HUES64 (cell line): ENCODE results near the gene GTF2A2.
A peak's percentile ranks its signal among the peaks of the same experiment; 100 is the strongest.

Source experiments
- H3K27ac ChIP-seq: 2 replicates; pipeline ENCODE4 v1.7.0; 2013; ENCODE audit warnings: low read depth, low read length, inconsistent platforms
- H3K27me3 ChIP-seq: 2 replicates; pipeline ENCODE4 v1.6.1; 2013; ENCODE audit warnings: mild to moderate bottlenecking, low read length; ENCODE audit not compliant: insufficient read depth
- H3K36me3 ChIP-seq: 2 replicates; pipeline ENCODE4 v1.6.1; 2013; ENCODE audit warnings: mild to moderate bottlenecking, low read length; ENCODE audit not compliant: insufficient read depth
- H3K4me1 ChIP-seq: 2 replicates; pipeline ENCODE4 v1.6.1; 2013; ENCODE audit warnings: mild to moderate bottlenecking, low read length, moderate library complexity; ENCODE audit not compliant: insufficient read depth
- H3K4me3 ChIP-seq: 2 replicates; pipeline ENCODE4 v1.5.1; 2013; ENCODE audit warnings: mild to moderate bottlenecking, low read length, moderate library complexity
- H3K9ac ChIP-seq: 2 replicates; pipeline ENCODE4 v1.6.1; 2013; ENCODE audit warnings: mild to moderate bottlenecking, low read depth, low read length
- H3K9me3 ChIP-seq: 2 replicates; pipeline ENCODE4 v1.6.1; 2013; ENCODE audit warnings: low read depth, low read length; ENCODE audit not compliant: insufficient read depth
- WGBS: fragments of 150-250, 120-280 bp; methylation state at CpG from one replicate; pipeline ENCODE4 v1.1.7; 2013; ENCODE audit warnings: missing lambda C conversion rate; 5-methylcytosine and 5-hydroxymethylcytosine counted together

Gene GTF2A2

DNA sequence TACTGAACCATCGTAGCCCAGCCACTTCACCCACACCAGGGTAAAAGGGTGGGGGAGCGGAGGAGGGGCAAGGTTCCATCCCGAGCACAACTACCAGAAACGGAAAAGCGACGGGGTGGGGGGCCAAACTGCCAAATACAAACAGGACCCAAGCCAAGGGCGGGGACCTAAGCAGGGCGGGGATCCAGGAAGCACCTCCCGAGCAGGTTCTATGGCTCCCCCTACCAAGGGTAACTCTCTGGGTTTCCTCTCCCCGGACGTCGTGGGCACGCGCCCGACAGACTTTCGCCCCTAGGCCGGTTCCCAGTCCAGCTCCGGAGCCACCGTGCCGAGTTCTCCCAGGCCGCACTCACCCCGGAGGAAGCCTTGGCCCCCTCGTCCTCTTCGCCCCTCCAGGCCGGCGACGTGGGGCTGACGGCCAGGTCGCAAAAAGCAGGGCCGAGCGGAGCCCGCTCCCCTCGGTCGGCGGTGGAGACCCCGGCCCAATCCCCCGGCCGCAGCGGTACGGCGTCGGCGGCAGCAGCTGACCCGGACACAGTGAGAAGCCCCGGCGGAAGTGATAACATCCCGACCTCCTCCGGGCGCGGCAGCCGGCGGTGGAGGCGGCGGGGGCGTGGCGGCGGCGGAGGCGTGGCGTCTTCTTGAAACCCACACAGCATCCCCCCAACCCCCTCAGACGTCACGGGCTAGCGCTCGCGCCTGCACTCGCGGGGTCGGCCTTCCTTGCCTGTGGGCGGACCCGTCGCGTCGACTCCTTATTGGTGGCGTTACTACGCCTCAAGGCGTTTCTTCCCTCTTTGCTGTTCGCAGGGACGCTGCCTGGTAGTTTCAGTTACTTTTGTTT lies 31.7 kb upstream of the GTF2A2 start, which contains the start of gene BNIP2:
Gene BNIP2 (minus strand): TSS at position 539 of the 844 bp plus-strand sequence. CDS start 6,863 bp downstream, outside the sequence.
- H3K9me3 ChIP-seq: no peaks in the 10 kb centered on the region
- H3K9ac ChIP-seq: peak within 1 kb of the TSS; percentile 95
- H3K4me1 ChIP-seq: peaks cover 10% of the 10 kb centered on the region; the same call in 1 of the 2 replicates
- peaks cover 16% of the 10 kb centered on the region for H3K36me3 ChIP-seq
- peaks cover 11% of the 10 kb centered on the region for H3K27me3 ChIP-seq
- peak within 1 kb of the TSS; percentile 100 for H3K4me3 ChIP-seq
- peak within 1 kb of the TSS; percentile 99 for H3K27ac ChIP-seq
- under 1% methylated on average over 76 of the region's 78 CpGs for WGBS

DNA sequence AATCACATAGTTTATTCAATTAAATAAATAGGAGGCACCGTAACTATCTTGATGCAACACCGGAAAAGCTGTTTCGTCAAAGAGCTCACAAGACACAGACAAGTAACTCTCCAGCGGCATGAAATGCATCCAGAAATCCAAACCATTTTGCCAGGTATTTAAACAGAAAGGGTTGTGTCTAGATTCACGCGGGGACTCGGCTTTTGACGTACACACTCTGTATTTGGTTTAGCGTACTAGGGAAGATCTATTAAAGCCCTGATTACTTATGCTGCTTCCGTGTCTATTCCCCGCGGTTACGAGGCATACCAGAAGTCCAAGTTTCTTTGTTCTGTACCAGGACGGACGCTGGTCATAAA lies 31.1 kb upstream of the GTF2A2 start:
- Histone ChIP-seq H3K27me3 (peaks cover 11% of the 10 kb centered on the region), H3K9me3 (no peaks in the 10 kb centered on the region), H3K27ac (peak overlapping the region; percentile 99), H3K9ac (peak overlapping the region; percentile 95), H3K4me3 (peak overlapping the region; percentile 100), H3K36me3 (peaks cover 16% of the 10 kb centered on the region), H3K4me1 (peaks cover 10% of the 10 kb centered on the region; the same call in 1 of the 2 replicates)
- 2% methylated on average over 15 of the region's 15 CpGs for WGBS

DNA sequence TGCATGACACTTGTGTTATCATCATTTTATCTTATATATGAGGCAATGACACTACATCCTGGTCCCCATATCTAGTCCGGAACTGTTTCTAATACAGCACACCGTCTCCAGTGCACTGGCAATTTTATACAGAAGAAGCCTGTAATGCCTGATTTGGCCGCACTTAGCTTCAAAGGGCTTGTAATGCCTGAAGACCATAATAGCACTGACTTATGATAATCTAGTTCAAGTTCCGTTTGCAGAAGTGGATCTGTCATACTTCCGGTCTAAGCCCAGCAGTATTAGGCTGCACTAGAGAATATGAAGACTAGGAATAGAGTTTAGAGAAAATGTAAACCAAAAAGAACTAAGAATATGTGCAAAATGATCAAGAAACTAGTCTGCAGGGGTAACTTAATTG lies 30.5 kb upstream of the GTF2A2 start:
- no peak overlapping the region for H3K27ac ChIP-seq
- peaks cover 11% of the 10 kb centered on the region for H3K27me3 ChIP-seq
- H3K9ac ChIP-seq: peak overlapping the region; percentile 95
- 75% methylated on average over 5 of the region's 5 CpGs for WGBS
- peaks cover 20% of the 10 kb centered on the region for H3K36me3 ChIP-seq
- peak overlapping the region; percentile 100 for H3K4me3 ChIP-seq
- H3K4me1 ChIP-seq: peaks cover 10% of the 10 kb centered on the region; the same call in 1 of the 2 replicates
- H3K9me3 ChIP-seq: no peaks in the 10 kb centered on the region

DNA sequence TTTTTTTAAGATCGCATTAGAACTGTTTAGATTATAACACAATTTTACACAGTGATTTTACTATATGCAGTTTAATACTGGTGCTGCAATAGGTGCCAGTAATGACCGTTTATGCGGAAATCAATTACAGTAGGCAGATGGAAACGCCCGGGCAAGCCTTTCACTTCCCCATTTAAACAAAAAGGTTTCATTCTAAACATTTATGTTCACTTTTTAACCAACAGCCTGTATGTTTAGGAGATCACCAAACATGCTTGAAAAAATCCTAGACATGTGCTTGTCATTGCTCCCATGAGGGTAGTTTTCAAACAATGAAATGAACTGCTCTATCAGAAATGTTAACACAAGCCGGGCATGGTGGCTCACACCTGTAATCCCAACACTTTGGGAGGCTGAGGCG lies 29.1 kb upstream of the GTF2A2 start:
- no peak overlapping the region for H3K27ac ChIP-seq
- no peak overlapping the region for H3K9ac ChIP-seq
- 96% methylated on average over 7 of the region's 7 CpGs for WGBS

DNA sequence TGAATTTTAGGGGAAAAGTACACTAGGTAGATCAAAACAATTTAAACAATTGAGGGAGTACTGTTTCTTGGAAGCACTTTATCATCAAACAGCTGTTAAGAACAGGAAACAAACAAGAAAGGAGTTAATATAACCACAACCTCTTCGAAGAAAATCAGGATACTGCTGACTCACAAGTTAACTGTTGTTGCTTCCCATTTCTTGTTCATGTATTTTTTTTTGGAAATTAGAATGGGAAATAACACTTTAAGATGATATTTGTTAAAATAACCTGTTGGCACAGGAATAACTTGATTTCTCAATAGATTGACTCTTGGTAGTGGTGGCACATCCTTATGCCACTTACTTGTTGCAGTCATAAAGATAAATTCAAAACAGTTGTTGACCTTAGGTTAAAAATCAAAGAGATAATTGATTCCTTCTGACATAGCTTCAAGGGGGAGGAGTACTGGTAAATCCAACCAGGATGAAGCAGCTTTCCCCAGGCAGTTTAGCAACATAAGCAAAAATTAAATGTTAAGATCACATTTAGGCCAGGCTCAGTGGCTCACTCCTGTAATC lies 28.5 kb upstream of the GTF2A2 start:
- Histone ChIP-seq H3K4me3 (no peak overlapping the region), H3K27me3 (peaks cover 8% of the 10 kb centered on the region), H3K27ac (no peak overlapping the region), H3K4me1 (peaks cover 10% of the 10 kb centered on the region; the same call in 1 of the 2 replicates), H3K9ac (no peak overlapping the region), H3K9me3 (no peaks in the 10 kb centered on the region), H3K36me3 (peaks cover 41% of the 10 kb centered on the region)
- WGBS: 86% methylated on average over 1 of the region's 1 CpG

More for the DNA sequence above, 29.1 kb upstream of the GTF2A2 start:
- peaks cover 10% of the 10 kb centered on the region; the same call in 1 of the 2 replicates for H3K4me1 ChIP-seq
- no peak overlapping the region for H3K4me3 ChIP-seq
- H3K36me3 ChIP-seq: peaks cover 35% of the 10 kb centered on the region
- H3K27me3 ChIP-seq: peaks cover 11% of the 10 kb centered on the region
- H3K9me3 ChIP-seq: no peaks in the 10 kb centered on the region

DNA sequence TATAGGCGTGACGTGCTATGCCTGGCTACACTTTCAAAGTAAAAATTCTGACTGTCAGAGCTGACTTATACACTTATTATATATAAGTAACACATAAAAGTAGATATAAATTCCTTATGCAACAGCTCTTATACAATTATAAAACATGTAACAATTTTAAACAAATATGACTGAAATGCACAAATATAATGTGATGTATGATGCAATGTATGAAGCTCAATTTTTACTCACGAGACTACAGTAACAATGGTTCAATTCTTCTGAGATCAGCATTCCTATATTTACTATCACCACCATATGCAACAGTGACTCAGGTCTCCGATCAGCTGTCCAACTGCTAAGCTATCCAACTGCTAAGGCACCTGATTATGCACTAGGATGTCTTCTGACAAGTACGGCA lies 23.6 kb upstream of the GTF2A2 start:
- Histone ChIP-seq H3K4me3 (no peak overlapping the region), H3K36me3 (peaks cover 83% of the 10 kb centered on the region), H3K4me1 (no peaks in the 10 kb centered on the region), H3K27ac (no peak overlapping the region), H3K27me3 (no peaks in the 10 kb centered on the region), H3K9ac (no peak overlapping the region), H3K9me3 (no peaks in the 10 kb centered on the region)
- 82% methylated on average over 4 of the region's 5 CpGs for WGBS

DNA sequence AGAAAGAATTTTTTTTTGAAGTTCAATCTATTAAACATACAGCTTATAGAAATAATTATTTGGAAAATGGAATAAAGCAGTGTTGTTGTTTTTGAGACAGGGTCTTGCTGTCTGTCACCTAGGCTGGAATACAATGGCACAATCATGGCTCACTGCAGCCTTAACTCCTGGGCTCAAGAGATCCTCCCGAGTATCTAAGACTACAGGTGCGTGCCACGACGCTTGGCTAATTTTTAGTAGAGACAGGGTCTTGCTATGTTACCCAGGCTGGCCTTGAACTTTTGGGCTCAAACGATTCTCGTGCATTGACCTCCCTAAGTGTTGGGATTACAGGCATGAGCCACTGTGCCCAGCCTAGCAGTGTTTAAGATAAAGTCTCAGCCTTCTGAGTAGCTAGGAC lies 23.0 kb upstream of the GTF2A2 start:
- no peak overlapping the region for H3K4me3 ChIP-seq
- WGBS: 97% methylated on average over 6 of the region's 6 CpGs
- H3K9ac ChIP-seq: no peak overlapping the region
- H3K4me1 ChIP-seq: no peaks in the 10 kb centered on the region
- no peak overlapping the region for H3K27ac ChIP-seq
- H3K36me3 ChIP-seq: peaks cover 83% of the 10 kb centered on the region
- H3K9me3 ChIP-seq: no peaks in the 10 kb centered on the region
- no peaks in the 10 kb centered on the region for H3K27me3 ChIP-seq

DNA sequence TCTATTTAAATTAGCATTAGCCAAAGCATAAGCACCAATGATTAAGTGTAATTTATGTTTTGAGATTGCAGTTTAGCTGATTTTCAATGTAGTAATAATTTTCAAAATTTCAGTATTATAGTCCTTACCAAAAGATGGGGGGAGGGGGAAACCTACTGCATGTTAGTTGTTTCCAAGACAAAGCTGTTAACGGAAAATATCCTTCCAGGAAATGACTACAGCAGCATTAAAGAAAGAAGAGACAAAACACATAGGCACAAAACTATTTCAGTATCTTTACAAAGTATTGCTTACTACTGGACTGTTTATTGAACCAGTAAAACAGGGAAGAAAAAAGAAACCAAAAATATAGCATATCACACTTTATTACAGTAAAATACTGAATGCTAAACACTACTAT lies 21.3 kb upstream of the GTF2A2 start:
- Histone ChIP-seq H3K9me3 (no peaks in the 10 kb centered on the region), H3K27me3 (no peaks in the 10 kb centered on the region), H3K36me3 (peaks cover 92% of the 10 kb centered on the region), H3K4me1 (no peaks in the 10 kb centered on the region), H3K9ac (no peak overlapping the region), H3K27ac (no peak overlapping the region), H3K4me3 (no peak overlapping the region)
- 86% methylated on average over 1 of the region's 1 CpG for WGBS

DNA sequence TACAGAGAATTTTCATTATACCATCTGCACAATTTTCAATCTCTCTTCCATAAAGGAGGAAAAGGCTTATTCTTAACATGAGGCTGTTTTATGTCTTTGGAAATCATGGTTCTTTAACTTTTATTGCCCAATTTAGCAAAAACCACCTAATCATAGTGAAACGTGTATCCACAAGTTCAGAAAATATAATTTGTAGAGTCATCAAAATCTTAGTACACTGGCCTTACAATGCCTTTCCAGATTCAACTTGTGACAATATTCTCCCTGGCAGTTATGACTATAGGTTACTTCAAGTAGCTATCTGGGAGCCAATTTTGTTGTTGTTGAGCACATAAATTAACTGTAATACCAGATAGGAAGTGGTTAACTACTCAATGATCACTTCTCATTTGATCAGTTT lies 20.9 kb upstream of the GTF2A2 start:
- Histone ChIP-seq H3K27ac (no peak overlapping the region), H3K4me1 (no peaks in the 10 kb centered on the region), H3K4me3 (no peak overlapping the region), H3K27me3 (no peaks in the 10 kb centered on the region), H3K36me3 (peaks cover 95% of the 10 kb centered on the region), H3K9ac (no peak overlapping the region), H3K9me3 (no peaks in the 10 kb centered on the region)
- no CpG with 5 or more reads among the region's 1 CpG for WGBS

DNA sequence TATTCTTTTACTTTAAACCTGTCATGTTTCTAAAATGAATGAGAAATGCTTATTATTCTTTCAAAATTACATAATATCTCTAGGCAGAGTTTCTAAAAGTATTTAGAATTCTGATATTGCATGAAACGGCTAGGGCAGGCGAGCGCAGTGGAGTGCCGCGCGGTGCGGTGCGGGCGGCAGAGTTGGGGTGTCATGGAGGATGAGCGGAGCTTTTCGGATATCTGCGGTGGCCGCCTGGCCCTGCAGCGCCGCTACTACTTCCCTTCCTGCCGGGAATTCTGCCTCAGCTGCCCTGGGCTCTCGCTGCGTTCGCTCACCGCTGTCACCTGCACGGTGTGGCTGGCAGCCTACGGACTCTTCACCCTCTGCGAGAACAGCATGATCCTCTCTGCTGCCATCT lies 19.2 kb upstream of the GTF2A2 start:
- no peaks in the 10 kb centered on the region for H3K27me3 ChIP-seq
- H3K36me3 ChIP-seq: peaks cover 95% of the 10 kb centered on the region
- no peaks in the 10 kb centered on the region for H3K4me1 ChIP-seq
- no peaks in the 10 kb centered on the region for H3K9me3 ChIP-seq
- no peak overlapping the region for H3K4me3 ChIP-seq
- 95% methylated on average over 23 of the region's 23 CpGs for WGBS
- H3K27ac ChIP-seq: no peak overlapping the region
- H3K9ac ChIP-seq: no peak overlapping the region

DNA sequence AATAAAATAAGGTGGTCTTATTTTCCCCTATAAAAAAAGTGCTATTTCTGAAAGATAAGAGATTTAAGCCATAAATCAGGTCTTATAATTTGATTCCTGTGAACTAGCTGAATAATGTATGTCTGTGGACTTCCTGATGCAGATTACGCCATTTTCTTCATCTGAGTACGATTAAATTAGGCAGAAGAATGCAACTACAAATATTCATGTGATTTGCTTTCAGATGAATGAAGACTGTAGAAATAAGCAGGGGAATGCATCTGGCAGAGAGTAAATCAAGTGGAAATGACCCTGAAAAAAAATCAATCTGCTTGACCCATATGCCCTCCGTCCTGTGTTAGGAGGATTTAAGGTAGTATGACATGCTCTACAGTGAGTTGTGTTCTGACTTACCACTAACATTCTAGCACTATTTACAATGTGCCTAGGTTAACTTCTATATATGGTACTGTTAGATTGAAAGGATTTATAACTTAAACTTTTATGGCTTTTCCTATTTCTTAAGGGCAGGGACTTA lies 17.1 kb upstream of the GTF2A2 start:
- Histone ChIP-seq H3K9me3 (no peaks in the 10 kb centered on the region), H3K27me3 (no peaks in the 10 kb centered on the region), H3K4me3 (no peak overlapping the region), H3K27ac (no peak overlapping the region), H3K4me1 (no peaks in the 10 kb centered on the region), H3K36me3 (peaks cover 94% of the 10 kb centered on the region), H3K9ac (no peak overlapping the region)
- WGBS: 94% methylated on average over 2 of the region's 3 CpGs
